Neural cell (in vitro differentiated cells): ENCODE results near the gene FRS3. TPM values are rescaled to one million over a fixed set of nuclear protein-coding genes. Genes with fewer than 3 reads are reported as not detected.
"Not testable (repeated sequence)": the region's sequence is repeated elsewhere in the genome, so short reads cannot be mapped to it uniquely, and the experiment has no call there.

ENCODE experiments used
- H2AFZ ChIP-seq: fragments of 200-600, 300-800 bp; sonication (generic), shearing (Covaris generic); 2 replicates; pipeline ENCODE4 v1.6.0; 2014; ENCODE audit warnings: low read depth, mild to moderate bottlenecking, antibody characterized with exemption, low read length, moderate library complexity
- H3F3A ChIP-seq: fragments of 200-600 bp; shearing (Covaris generic); 2 replicates; pipeline ENCODE4 v1.6.1; 2016; ENCODE audit warnings: mild to moderate bottlenecking, moderate library complexity, mixed read lengths, antibody characterized with exemption, low read length; ENCODE audit not compliant: insufficient read depth, poor library complexity, severe bottlenecking
- H3K27ac ChIP-seq: fragments of 200-600, 300-800 bp; sonication (generic), shearing (Covaris generic); 2 replicates; pipeline ENCODE4 v1.5.1; 2014; ENCODE audit warnings: mild to moderate bottlenecking, low read length, moderate library complexity
- H3K27me3 ChIP-seq: fragments of 300-800, 200-600 bp; sonication (generic), shearing (Covaris generic); 2 replicates; pipeline ENCODE4 v1.6.0; 2014; ENCODE audit warnings: mild to moderate bottlenecking, low read depth, low read length, moderate library complexity; ENCODE audit not compliant: insufficient read depth
- H3K36me3 ChIP-seq: fragments of 300-800, 200-600 bp; sonication (generic), shearing (Covaris generic); 2 replicates; pipeline ENCODE4 v1.5.1; 2014; ENCODE audit warnings: mild to moderate bottlenecking, antibody characterized with exemption, low read length, moderate library complexity; ENCODE audit not compliant: insufficient read depth
- H3K4me2 ChIP-seq: fragments of 300-800, 200-600 bp; sonication (generic), shearing (Covaris generic); 2 replicates; pipeline ENCODE4 v1.6.0; 2014; ENCODE audit warnings: mild to moderate bottlenecking, low read length
- H3K4me3 ChIP-seq: fragments of 300-800, 200-600 bp; sonication (generic), shearing (Covaris generic); 2 replicates; pipeline ENCODE4 v1.5.1; 2014; ENCODE audit warnings: mild to moderate bottlenecking, low read length, moderate library complexity
- H3K79me2 ChIP-seq: fragments of 200-600 bp; shearing (Covaris generic); replicated peaks from 2 replicates; pipeline ENCODE4 v1.6.0; 2014; ENCODE audit warnings: mild to moderate bottlenecking, low read length, moderate library complexity; ENCODE audit not compliant: insufficient read depth
- H3K9ac ChIP-seq: fragments of 300-800, 200-600 bp; sonication (generic), shearing (Covaris generic); 2 replicates; pipeline ENCODE4 v1.6.1; 2016; ENCODE audit warnings: mild to moderate bottlenecking, low read length, mixed read lengths
- H3K9me2 ChIP-seq: fragments of 200-600 bp; shearing (Covaris generic); 2 replicates; pipeline ENCODE4 v1.6.1; 2016; ENCODE audit warnings: mild to moderate bottlenecking, low read length, mixed read lengths; ENCODE audit not compliant: insufficient read depth
- H3K9me3 ChIP-seq: fragments of 200-600, 300-800 bp; sonication (generic), shearing (Covaris generic); 2 replicates; pipeline ENCODE4 v1.6.1; 2016; ENCODE audit warnings: mild to moderate bottlenecking, mixed run types, low read length, moderate library complexity, mixed read lengths
- H4K20me1 ChIP-seq: fragments of 200-600 bp; shearing (Covaris generic); 2 replicates; pipeline ENCODE4 v1.6.1; 2016; ENCODE audit warnings: mild to moderate bottlenecking, mixed run types; ENCODE audit not compliant: insufficient read depth
- CTCF ChIP-seq: fragments of 450-650 bp; IDR thresholded peaks from 2 replicates; pipeline ENCODE4 v1.5.1; 2014; ENCODE audit warnings: antibody characterized with exemption, mild to moderate bottlenecking, moderate library complexity; ENCODE audit not compliant: poor library complexity, severe bottlenecking
- EZH2 ChIP-seq: fragments of 200-600, 300-800 bp; shearing (Covaris generic), sonication (generic); IDR thresholded peaks from 2 replicates; pipeline ENCODE4 v1.6.1; 2014; ENCODE audit warnings: antibody characterized with exemption, low read length, borderline replicate concordance, mild to moderate bottlenecking; ENCODE audit not compliant: insufficient read depth, poor library complexity, severe bottlenecking
- MXI1 ChIP-seq: fragments of 450-650 bp; conservative IDR thresholded peaks from 2 replicates; pipeline ENCODE4 v1.6.1; 2014; ENCODE audit warnings: antibody characterized with exemption, mild to moderate bottlenecking; ENCODE audit not compliant: poor library complexity, severe bottlenecking
- POLR2AphosphoS5 ChIP-seq: IDR thresholded peaks from 2 replicates; pipeline ENCODE4 v1.6.1; 2012
- RAD21 ChIP-seq: fragments of 450-650 bp; conservative IDR thresholded peaks from 2 replicates; pipeline ENCODE4 v1.6.1; 2014; ENCODE audit warnings: antibody characterized with exemption, mild to moderate bottlenecking, moderate library complexity
- REST ChIP-seq: IDR thresholded peaks from 2 replicates; pipeline ENCODE4 v1.6.1; 2012; ENCODE audit warnings: borderline replicate concordance
- SMC3 ChIP-seq: fragments of 450-650 bp; conservative IDR thresholded peaks from 2 replicates; pipeline ENCODE4 v1.6.1; 2014; ENCODE audit warnings: antibody characterized with exemption, mild to moderate bottlenecking, moderate library complexity; ENCODE audit not compliant: poor library complexity
- polyA plus RNA-seq: library from polyadenylated mRNA; depleted of rRNA; stranded (reverse); fragments of >200 nt; gene quantifications from 2 replicates; pipeline ENCODE4 v1.2.3, GENCODE V29; 2014

Gene FRS3
- polyA plus RNA-seq, 1 donor from 2014 or later: 15.7 TPM

DNA sequence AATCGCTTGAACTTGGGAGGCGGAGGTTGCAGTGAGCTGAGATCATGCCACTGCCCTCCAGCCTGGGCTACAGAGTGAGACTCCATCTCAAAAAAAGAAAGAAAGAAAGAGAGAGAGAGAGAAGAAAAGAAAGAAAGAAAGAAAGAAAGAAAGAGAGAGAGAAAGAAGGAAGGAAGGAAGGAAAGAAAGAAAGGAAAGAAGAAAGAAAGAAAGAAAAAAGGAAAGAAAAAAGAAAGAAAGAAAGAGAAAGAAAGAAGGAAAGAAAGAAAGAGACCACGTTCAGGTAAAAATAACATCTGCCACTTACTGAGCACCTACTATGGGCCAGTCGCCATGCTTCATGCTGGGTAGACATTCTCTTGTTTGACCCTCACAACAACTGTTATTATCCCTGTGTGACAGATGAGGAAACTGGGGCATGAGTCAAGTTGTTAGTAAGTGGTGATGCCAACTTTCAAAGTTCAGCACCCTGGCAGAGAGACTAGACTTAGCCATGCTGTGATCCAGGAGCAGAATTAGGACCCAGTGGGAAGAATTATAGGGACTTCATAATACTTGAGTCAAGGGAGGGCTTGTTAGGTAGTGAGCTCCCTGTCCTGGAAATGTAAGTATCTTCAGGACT is 13.5 kb downstream of the FRS3 start:
- H4K20me1 ChIP-seq, H3K9me3 ChIP-seq, H3K9me2 ChIP-seq, H3K27me3 ChIP-seq, H3F3A ChIP-seq, H3K27ac ChIP-seq, H3K4me3 ChIP-seq, H3K9ac ChIP-seq, H3K79me2 ChIP-seq, H3K4me2 ChIP-seq, H2AFZ ChIP-seq, H3K36me3 ChIP-seq: not testable (repeated sequence)

GRCh38 chr6:41763470-41763869 is 16.2 kb downstream of the FRS3 start:
- no peaks in the 10 kb centered on the region for H3F3A ChIP-seq
- H3K9me3 ChIP-seq: no peaks in the 10 kb centered on the region

More at GRCh38 chr6:41763470-41763869, 16.2 kb downstream of the FRS3 start:
- Histone ChIP-seq H3K27me3 (no peaks in the 10 kb centered on the region), H2AFZ (no peak overlapping the region), H3K4me3 (no peak overlapping the region), H4K20me1 (no peaks in the 10 kb centered on the region), H3K9ac (no peak overlapping the region), H3K79me2 (no peaks in the 10 kb centered on the region), H3K27ac (no peak overlapping the region), H3K9me2 (no peaks in the 10 kb centered on the region), H3K4me2 (no peak overlapping the region), H3K36me3 (no peaks in the 10 kb centered on the region)
- TF ChIP-seq CTCF: no peak
- no peak for TF ChIP-seq MXI1
- TF ChIP-seq EZH2: no peak
- TF ChIP-seq RAD21: no peak
- no peak for TF ChIP-seq POLR2AphosphoS5
- TF ChIP-seq SMC3: no peak
- TF ChIP-seq REST: no peak
